DMS53 treated with DMSO at 0.1 percent for 48 hours (cell line): ENCODE results near the gene CHCHD2.
"Not testable (repeated sequence)": the region's sequence is repeated elsewhere in the genome, so short reads cannot be mapped to it uniquely, and the experiment has no call there.

Experiments used
- DNase-seq: peaks from one replicate; lab custom pipeline; 2025; ENCODE audit not compliant: unreplicated experiment; lab: John Stamatoyannopoulos, UW

Gene CHCHD2

GRCh38 chr7:56083150-56083785, 23.0 kb downstream of the CHCHD2 start:
- DNase-seq, result no peak

GRCh38 chr7:56081626-56082340, 24.5 kb downstream of the CHCHD2 start:
- no peak for DNase-seq

GRCh38 chr7:56080726-56081435, 25.4 kb downstream of the CHCHD2 start:
- not testable (repeated sequence) for DNase-seq

- peak; percentile 87 for DNase-seq
Measured at GRCh38 chr7:56079450-56080185, 26.7 kb downstream of the CHCHD2 start.

DNA sequence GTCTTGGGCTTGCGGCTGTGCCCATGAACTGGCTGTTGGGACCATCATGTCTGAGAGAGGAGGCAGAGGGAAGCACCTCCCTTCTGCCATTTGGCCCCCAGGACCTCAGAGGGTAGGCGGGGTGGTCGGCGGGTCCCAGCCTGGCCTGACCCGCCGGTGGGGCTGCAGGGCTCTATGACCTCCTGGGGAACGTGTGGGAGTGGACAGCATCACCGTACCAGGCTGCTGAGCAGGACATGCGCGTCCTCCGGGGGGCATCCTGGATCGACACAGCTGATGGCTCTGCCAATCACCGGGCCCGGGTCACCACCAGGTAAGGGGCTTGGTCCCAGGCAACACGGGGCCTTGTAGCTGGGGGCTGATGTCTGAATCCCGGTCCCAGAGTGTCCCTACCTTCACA, 28.1 kb downstream of the CHCHD2 start:
- DNase-seq, result no peak

- DNase-seq, result no peak
Measured at GRCh38 chr7:56077681-56078080, 28.6 kb downstream of the CHCHD2 start.

DNA sequence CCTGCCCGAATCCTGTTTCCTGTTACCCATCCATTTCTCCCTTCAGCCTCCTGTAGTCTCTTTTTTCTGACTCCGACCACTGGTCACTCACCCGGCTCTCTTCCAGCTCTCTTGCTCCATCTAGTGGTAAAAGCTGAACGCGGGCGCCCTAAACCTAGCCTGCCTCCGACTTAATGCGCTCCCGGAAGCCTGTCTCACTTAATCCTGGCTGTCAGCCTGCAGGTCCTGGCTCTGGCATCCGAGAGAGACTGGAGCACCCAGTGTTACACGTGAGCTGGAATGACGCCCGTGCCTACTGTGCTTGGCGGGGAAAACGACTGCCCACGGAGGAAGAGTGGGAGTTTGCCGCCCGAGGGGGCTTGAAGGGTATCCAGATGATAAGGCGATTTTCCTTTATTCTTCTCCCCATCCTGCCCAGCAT, 31.9 kb downstream of the CHCHD2 start:
- DNase-seq, result peak; percentile 83

DNA sequence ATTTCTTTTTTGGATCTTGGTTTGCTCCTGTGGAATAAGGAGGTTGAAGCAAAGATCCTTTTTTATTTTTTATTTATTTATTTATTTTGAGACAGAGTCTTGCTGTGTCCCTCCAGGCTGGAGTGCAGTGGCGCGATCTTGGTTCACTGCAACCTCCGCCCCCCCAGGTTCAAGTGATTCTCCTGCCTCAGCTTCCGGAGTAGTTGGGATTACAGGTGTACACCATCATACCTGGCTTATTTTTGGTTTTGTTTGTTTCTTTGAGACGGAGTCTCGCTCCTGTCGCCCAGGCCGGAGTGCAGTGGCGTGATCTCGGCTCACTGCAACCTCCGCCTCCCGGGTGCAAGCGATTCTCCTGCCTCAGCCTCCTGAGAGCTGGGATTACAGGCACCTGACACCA, 39.9 kb downstream of the CHCHD2 start:
- not testable (repeated sequence) for DNase-seq

DNA sequence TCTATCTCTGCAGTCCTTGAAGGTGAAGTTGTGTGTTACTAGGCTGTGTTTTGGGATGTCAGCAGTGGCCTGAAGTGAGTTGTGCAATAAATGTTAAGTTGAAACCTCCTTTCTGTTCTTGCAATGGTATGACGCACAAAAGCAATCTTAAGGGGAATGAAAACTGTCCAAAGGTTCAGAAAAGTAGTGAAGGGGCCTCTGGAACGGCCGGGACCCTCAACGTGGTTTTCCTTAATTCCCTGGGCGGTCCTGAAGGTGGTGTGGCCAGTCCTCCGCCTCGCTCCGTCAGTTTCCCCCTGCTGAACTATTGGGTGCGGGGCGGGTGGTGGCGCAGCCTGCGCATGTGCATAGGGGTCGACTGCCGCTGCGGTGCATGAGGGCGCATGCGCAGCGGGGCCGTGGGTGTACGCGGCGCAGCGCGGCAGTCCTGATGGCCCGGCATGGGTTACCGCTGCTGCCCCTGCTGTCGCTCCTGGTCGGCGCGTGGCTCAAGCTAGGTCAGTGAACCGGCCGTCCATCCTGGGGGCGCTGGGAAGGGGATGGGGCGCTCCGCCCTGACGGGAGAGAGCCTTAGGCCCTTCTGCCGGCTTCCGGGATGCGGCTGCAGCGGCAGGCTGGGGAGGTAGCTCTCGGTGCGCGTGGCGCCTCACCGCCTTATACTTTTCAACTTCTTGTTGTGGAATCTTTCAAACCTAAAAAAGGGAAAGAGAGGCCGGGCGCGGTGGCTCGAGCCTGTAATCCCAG, 42.2 kb downstream of the CHCHD2 start, which contains the start of gene SUMF2:
TSS of gene SUMF2 (plus strand) at position 405 of the 744 bp plus-strand sequence. CDS start at position 431, 26 bp downstream.
- DNase-seq, result peak; percentile 67

GRCh38 chr7:56063500-56063881, 42.8 kb downstream of the CHCHD2 start:
- no peak for DNase-seq

DNA sequence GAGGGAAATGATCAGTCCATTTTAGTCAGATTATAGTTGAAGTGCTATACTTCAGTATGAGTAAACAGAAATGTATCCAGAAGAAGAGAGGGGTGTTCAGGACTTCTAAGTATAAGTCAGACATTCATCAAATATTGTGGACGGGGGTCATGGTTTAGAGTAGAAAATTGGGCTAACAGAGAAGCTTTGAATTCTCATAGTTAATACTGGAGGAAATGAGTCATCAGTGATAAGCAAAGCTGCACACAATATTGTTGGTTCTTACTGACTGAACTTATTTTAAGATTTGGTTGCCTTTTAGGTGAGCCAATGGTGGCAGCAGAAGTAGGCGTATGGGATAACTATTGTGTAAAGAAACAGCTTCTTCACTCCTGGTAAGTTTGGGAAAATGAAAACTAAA, 43.9 kb downstream of the CHCHD2 start:
- DNase-seq, result no peak

GRCh38 chr7:56053993-56054392, 52.3 kb downstream of the CHCHD2 start:
- DNase-seq, result no peak

- no peak for DNase-seq
Measured at GRCh38 chr7:56053379-56053778, 52.9 kb downstream of the CHCHD2 start.
